GM19452 (cell line): ENCODE measurements around the gene EFNA2.

Experiments
- ATAC-seq: cut with Tn5 transposase; IDR thresholded peaks from one replicate; pipeline ENCODE4 v1.9.1; 2021; ENCODE audit not compliant: unreplicated experiment

EFNA2 gene

DNA sequence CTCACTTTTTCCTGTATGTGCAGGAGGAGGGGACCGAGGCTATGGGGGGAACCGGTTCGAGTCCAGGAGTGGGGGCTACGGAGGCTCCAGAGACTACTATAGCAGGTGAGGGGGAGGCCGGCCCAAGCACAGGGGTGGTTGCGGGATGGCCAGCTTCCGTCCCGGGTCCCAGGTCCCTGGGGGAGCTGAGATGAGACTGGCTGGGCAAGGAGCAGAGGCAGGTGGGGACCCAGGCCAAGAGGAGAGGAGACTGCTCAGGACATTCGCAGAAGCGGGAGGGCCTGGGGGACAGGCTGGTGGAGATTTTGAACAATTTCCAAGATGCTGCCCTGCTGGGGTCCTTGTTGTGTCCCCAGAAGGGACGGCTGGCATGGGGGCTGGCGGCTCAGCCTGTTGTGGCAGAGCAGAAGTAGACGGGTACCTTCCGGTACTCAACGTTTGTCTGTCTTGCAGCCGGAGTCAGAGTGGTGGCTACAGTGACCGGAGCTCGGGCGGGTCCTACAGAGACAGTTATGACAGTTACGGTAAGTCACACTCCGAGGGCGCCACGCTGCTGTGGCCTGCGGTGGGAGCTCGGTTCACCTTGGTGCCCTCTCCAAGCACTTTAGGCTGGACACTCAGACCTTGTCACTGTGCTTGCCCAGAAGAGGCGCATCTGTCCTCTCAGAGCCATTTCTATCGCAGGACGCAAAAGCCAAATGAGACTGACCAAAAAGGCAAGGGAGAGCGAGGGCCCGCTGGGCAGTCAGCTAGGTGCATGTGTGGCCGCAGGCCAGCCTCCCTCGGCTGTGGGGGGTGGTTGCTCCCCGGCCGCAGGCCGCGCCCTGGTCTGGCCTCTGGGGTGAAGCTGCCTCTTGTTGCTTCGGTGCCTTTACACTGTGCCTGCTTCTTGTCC is 13.9 kb upstream of the EFNA2 start:
- ATAC-seq = no peak

DNA sequence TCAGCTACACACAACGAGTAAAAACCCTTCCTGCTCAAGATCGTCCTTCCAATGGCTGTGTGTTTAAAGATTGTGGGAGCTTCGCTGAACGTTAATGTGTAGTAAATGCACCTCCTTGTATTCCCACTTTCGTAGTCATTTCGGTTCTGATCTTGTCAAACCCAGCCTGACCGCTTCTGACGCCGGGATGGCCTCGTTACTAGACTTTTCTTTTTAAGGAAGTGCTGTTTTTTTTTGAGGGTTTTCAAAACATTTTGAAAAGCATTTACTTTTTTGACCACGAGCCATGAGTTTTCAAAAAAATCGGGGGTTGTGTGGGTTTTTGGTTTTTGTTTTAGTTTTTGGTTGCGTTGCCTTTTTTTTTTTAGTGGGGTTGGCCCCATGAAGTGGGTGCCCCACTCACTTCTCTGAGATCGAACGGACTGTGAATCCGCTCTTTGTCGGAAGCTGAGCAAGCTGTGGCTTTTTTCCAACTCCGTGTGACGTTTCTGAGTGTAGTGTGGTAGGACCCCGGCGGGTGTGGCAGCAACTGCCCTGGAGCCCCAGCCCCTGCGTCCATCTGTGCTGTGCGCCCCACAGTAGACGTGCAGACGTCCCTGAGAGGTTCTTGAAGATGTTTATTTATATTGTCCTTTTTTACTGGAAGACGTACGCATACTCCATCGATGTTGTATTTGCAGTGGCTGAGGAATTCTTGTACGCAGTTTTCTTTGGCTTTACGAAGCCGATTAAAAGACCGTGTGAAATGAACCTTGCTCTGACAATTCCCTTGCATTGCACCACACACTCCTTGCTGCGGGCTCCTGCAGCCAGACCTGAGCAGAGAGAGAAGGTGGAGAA is 13.0 kb upstream of the EFNA2 start:
- ATAC-seq = no peak

DNA sequence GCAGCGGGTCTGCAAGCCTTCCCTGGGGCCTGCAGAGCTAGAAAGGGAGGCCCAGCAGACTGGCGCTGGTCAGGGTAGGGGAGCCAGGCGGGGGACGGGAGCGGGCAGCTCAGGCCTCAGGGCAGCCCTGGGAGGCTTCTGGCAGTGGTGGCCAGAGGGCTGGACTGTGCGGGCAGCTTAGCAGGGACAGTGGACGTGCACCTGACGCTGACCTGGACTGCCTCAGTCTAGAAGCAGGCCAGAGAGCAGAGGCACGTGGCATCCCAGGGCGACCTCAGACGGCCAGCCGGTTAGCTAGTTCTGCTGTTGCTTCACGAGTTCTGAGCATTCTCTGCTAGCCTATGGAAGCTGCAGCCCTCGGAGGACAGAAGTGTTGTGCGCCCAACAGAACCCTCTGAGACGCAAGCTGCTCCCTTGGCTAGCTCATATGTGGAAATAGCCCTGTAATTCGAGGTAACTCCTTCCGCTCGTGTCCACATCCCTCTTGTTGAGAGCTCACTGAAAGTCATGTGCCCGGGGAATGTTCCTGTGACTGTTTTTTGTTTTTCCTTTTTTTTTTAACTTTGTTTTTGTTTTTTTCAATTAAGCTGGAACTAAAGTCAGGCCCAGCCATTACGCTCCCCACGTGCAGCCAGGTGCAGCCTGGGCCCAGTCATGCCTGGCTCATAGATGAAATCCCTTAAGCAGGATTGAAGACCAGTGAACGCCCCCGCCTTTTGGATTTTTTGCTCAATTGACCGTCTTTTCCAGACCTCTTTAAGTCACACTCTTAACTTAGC is 12.2 kb upstream of the EFNA2 start:
- ATAC-seq = no peak

DNA sequence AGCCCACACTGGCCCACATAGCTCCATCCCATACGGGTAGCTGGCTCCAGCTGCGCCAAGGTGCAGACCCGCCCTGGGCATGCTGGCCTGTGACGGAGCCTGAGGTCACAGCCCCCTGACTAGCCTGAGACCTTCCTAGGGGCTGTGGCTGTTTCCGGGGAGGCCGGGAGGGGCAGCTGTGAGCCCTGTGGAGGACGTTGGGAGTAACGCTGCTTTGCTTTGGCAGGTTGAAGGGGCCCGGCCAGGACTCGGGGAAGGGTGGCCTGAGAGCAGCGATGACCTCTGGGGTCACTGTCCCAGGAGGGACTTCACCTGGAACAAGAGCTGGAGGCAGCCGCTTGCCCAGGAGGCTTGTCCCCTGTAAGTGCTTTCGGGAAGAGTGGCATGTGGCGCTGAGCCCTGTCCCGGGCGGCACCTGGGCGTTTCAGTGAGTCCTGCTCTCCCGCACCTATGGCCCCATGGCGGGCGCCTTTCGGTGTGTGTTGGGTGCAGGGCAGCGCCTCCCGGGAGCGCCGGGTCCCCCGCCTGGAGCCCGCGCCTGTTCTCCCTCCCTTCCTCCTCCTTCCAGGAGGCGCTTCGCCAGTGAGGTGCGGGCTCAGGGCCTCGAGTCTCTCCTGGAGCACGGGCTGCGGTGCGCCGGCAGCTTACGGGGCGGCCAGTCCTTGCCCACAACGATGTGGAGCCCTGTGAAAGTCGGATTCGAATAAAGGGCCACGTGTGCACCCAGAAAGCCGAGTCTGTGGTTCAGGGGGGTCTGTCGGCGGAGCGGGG is 11.4 kb upstream of the EFNA2 start:
- ATAC-seq = no peak

DNA sequence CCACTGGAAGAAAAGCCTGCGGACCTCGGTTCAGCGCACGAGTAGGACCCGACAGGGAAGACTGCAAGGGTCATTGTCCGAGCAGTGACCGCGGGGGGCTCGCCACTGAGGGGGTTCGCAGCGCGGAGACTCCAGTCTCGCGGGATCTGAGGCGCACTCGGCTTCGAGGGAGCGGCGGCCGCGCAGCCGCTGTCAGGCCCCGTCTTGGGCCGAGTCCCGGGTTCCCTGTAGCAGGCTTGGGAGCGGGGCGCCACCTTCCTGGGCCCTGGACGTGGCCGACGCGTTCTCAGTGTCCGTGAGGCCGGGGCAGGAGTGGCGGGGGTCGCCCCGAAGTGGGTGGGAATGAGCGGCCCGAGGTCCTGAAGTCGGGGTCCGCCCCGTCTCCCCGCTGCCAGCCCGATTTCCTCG is 10.8 kb upstream of the EFNA2 start:
- ATAC-seq = no peak

DNA sequence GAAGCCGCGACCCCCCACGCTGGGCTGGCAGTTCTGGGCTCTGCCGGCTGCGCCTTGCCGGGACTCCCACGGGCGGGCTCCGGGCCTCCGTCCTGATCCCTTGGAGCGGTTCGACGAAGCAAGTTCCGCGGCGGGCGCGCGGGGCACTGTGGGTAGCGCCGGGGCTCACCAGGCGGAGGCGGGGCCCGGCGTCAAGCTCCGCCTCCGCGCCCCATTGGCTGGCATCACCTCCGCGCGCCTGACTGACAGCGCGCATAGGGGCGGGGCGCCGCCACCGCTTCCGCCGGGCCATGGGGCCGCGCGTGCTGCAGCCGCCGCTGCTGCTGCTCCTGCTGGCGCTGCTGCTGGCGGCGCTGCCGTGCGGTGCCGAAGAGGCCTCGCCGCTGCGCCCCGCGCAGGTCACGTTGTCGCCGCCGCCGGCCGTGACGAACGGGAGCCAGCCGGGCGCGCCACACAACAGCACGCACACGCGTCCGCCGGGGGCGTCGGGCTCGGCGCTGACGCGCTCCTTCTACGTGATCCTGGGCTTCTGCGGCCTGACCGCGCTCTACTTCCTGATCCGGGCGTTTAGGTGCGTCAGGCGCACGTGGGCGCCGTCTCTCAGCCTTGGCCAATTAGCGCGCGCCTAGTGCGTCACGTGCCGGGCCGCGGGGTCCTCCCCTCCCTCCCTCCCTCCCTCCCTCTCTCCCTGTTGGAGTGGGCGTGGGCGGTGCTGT is 10.3 kb upstream of the EFNA2 start, which contains the start of gene FAM174C:
Gene FAM174C, plus strand, starts transcription at position 271 of the 716 bp plus-strand sequence. Its CDS starts 20 bp downstream, at position 291.
- ATAC-seq = peak; percentile 69

DNA sequence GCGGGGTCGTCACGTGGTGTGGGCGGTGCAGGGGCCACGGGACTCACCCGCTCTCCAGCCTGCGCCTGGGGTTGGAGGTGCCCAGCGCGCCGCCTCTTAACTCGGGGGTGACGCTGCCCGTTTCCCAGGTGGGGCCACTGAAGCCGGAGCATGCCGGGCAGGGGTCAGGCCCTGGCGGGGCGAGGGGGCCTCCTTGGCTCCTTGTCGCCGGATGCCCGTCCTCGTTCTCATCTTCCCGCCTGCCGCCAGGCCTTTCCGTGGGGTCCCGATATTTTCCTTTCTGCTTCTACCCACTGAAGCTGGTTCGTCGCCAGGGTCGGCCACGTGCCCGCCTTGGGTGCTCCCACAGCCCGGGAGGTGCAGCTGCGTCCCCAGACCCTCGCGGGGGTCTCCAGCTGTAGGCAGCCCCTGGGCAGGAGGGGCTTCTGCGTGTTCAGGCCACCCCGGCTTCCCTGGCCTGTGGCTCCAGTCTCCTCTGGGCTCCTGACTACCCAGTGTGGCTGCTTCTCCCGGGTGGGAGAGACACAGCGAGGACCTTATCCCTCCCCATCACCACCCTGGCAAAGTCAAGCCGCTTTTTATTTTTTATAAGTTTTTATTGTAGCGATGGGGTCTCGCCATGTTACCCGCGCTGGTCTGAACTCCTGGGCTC is 9.6 kb upstream of the EFNA2 start:
- no peak for ATAC-seq

DNA sequence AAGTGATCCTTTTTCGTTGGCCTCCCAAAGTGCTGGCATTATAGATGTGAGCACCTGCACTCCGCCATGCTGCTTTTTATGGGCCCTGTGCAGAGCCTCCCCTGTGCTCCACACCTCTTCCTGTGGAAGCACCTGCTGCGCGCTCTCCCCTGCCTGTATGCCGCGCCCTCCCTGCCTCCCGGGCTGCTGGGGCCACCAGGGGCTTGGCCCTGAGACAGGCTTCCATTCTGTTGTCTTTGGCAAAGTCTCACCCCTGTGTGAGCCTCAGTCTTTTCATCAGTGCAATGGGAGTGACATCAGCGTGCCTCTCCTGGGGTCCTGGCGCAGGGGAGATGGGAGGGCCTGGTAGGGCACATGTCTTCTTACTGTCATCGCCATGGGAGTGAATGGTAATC is 9.0 kb upstream of the EFNA2 start:
- no peak for ATAC-seq

DNA sequence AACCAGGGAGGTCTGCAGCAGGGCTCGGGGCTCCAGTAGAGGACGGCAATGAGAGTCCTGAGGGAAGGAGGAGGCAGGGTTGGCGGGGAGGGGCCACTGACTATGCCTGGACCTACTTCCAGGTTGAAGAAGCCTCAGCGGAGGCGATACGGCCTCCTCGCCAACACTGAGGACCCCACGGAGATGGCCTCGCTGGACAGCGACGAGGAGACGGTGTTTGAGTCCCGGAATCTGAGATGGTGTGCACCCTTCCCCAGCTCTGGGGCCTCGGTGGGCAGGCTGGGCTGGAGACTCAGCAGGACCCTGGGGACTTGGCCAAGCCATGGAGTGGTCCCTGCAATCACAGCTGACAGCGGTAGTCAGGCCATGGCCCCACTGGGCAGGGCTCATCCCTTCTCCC is 8.6 kb upstream of the EFNA2 start:
- no peak for ATAC-seq

DNA sequence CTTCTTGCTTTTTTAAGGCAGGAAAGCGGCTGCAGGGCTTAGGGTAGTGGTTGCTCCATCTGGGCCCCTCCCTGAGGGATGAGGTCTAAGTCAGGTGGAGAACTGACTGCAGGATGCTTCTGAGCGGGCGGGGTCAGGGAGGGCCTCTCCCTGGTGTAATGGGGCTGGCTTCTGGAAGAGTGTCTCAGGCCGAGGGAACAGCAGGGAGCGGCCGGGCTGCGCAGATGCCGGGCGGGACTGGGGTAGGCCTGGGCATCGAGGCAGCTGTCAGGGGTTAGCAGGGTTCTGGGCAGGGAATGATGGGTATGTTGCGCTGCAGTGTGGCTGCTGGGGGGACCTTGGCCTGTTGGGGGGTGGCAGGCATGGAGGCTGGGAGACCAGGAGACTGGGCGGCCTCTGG is 7.6 kb upstream of the EFNA2 start:
- ATAC-seq = no peak

DNA sequence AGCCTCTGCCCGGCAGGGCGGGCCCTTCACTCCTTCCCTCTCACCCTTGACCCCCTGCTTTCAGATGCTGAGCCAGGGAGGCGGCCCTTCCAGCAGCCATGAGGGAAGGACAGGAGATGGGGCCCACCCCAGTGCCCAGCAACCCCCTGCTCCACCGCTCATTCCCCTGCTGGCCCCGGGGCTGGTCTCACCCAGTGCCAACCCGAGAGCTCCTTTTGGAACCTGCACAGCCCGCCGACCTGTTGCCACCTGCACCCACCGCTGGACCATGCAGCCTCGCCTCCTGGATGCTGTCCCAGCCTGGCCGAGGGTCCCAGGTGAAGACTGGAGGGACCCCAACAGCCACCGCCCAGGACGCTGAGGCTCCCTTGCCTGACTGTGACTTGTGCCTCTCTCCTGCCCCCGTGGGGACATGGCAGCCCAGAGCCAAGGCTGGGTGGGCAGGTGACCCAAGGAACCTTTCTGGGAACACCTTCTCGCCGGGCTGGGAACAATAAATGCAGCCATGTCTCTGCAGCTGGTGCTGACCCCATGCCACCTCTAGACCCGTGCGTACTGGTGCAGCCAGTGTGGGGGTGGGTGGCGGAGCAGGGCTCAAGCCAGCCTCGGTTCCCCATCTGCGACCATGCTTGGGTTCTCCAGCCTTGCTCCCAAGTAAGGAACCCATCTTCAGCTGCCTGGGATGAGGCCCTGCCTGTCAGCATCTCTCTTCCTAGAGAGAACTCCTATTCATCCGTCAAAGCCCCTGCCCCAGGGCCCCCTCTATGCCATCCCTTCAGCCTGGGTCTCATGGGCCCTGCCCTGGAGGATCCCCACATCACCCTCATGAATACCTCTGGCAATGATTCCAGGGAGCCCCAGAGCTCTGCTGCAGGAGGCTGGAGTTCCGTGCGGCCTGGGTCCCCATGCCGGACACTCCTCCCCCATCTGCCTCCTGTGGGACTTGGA is 6.7 kb upstream of the EFNA2 start:
- ATAC-seq = no peak

DNA sequence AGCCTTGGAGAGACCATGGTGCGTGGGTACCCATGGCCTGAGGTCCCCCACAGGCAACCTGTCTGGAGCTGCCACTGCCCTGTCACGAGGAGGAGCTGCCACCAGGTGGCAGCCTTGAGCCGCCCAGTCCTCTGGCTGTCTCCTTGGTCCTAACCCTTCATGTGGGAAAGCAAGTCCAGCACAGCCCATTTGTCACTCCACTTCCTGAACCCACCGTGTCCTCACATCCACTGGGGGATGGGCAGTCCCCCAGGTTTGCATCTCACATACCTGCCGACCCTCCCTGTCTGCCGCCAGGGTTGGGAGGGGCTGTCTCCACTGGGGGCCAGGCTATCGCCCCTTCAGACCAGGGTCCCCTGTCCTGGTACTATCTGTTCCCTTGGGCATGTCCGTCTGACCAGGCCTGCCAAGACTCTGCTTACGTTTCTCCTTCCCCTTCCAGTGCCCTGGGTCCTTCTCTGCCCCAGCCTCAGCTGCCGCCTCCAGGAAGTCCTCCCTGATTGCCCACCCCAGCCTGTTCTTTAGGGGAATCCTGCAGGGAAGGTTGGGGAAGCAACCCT is 5.8 kb upstream of the EFNA2 start:
- no peak for ATAC-seq

DNA sequence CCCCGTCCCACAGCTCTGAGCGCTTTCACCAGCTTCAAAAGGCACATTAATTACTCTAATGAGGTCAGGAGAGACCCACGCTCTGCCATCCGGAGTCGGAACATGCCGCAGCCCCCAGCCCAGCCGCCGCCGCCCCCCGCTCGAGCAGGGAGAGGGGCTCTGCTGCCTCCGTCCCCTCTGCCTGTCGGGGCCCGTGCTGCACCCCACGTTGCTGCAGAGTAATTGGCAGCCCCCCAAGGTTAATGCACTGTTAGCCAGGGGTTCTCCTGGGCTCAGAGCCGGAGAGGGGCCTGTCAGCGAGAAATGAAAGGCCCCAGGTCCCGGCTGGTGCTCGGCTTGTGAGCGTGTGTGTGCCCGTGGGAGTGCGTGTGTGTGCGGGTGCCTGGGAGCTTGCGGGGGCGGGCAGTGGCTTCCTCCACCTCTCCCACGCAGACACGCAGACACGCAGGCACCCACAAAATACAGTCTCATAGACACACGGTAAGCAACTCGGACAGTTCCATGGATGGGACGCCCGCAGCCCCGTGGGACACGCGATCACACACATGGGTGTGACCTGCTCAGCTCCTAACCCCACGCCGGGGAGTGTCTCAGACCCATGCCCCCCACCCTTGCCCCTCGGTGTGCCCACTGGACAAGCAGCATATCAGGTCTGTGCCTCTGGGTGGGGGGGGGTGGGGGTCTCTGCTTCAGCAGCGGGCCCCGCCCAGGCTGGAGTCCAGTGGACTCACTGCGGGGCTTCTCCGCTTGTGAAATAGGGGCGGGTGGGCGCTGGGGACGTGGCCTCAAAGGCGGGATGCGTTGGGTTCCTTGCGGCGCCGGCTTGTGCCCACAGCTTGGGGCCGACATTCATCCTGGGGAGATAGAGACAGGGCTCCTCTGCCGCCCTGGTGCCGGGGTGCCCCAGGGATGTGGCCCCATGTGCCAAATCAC is 4.8 kb upstream of the EFNA2 start:
- no peak for ATAC-seq

DNA sequence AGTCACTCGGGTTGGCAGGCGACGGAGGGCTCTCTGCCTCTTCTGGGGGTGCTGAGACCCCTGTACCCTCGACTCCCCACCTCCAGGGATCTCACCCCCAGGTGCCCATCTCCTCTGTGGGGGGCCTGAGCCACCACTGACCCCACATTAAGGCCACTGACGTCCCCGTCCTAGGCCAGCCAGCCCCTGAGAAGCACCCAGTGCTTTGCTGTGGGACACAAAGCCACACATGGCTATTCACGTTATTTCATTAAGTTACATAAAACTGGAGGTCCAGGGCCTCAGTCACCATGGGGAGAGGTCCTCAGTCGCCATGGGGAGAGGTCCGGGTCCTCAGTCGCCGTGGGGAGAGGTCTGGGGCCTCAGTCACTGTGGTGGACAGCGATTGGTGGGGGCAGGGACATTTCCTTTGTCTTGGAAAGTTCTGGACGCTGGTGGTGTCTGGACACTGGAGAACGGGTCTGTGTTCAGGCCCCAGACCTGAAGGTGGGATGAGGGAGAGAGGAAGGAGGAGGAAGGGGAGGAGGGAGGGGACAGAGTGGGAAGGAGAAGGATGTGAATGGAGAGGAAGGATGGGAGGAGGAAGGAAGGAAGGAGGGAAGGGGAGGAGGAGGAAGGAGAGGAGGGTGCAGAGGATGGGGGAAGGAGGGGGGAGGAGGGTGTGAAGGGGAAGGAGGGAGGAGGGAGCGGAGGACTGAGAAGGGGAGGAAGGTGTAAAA is 3.9 kb upstream of the EFNA2 start:
- ATAC-seq = no peak

DNA sequence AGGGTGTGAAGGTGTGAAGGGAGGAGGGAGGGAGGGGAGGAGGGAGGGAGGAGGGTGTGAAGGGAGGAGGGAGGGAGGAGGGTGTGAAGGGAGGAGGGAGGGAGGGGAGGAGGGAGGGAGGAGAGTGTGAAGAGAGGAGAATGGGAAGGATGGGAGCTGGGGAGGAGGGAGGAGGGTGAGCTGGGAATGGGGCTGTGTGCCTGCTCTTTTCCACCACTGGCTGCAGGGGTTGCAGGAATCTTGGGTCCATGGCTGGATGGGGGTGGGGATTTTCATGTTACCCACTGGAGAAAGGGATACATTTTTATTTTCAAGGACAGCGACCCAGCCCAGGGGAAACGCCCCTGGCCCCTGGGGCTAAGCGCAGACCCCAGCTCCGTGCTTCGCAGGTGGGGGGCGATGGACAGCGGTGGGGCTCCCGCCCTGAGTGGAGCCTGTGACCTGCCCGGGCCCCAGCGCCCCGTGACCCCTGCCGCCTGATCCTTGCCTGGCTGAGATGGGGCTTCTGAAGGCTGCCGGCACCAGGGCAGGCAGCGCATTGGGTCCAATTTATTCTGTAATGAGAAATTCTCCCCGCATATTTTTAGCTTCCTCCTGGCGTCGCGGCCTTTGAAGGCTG is 3.0 kb upstream of the EFNA2 start:
- ATAC-seq = no peak
